Measurements from ENCODE around the gene LCT.

DNA sequence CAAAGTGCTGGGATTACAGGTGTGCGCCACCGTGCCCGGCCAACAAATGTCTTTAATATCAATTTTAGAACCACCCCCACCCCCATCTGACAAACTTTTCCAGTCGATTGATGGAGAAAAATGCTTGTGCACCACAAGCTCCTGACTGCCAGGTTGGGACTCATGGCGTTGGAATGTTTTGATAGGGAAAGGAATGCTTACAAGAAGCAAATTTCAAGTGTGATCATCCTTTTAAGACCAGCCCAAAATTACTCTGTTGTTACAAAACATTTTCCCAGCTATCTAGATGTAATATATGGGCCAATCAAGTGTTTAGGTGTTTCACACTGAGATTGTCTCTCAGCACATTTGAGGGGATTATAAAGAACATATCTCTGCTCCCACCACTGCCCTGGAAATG is 50.2 kb downstream of the LCT start:
- TF ChIP-seq POLR2A (IDR thresholded peaks at IDR 0.05; ENCODE audit: low read depth, low read length) (no peak), CTCF (conservative IDR thresholded peaks at IDR 0.05; ENCODE audit: low read depth, low read length) (no peak), RCOR1 (IDR thresholded peaks at IDR 0.05; ENCODE audit: insufficient replicate concordance, low read length) (no peak), ELK1 (IDR thresholded peaks at IDR 0.05; ENCODE audit: borderline replicate concordance, low read depth, low read length) (no peak), MXI1 (IDR thresholded peaks at IDR 0.05; ENCODE audit: borderline replicate concordance, low read depth, low read length) (no peak), USF2 (IDR thresholded peaks at IDR 0.05; ENCODE audit: low read depth, low read length) (no peak), FOS (IDR thresholded peaks at IDR 0.05; ENCODE audit: low read depth, low read length) (peak; percentile 35; the same call in 1 of the 2 replicates), RAD21 (IDR thresholded peaks at IDR 0.05; ENCODE audit: low read length) (no peak), CEBPB (IDR thresholded peaks at IDR 0.05; ENCODE audit: low read depth, low read length) (no peak), CHD1 (IDR thresholded peaks at IDR 0.05; ENCODE audit: low read depth, low read length) (no peak), MAFK (IDR thresholded peaks at IDR 0.05; ENCODE audit: low read depth, low read length) (peak; percentile 45; the same call in 1 of the 2 replicates), BHLHE40 (IDR thresholded peaks at IDR 0.05; ENCODE audit: low read depth, low read length) (no peak), MAZ (IDR thresholded peaks at IDR 0.05; ENCODE audit: borderline replicate concordance, low read depth, low read length) (no peak)

Data from IMR-90 (cell line).